Kidney (tissue), 14 donors: Measurements from ENCODE around the gene SPINT3. TPM values are rescaled to one million over a fixed set of nuclear protein-coding genes. Genes with fewer than 3 reads are reported as not detected.

Source experiments
- DNase-seq, 5 donors: peaks; one replicate each; pipeline ENCODE4 v3.0.0-alpha.2; 2013 to 2020
- FAIRE-seq: peaks from 2 replicates; lab custom pipeline; 2012; peaks lifted over from hg19 to GRCh38; lab: Jason Lieb, UNC
- H3K27ac ChIP-seq, 2 donors: one replicate each; pipeline ENCODE4 v1.7.0; 2013; ENCODE audit warnings: low read depth in 2 of 2, low read length in 2 of 2, inconsistent platforms in 1 of 2
- H3K27me3 ChIP-seq: one replicate; pipeline ENCODE4 v1.7.1; 2013; ENCODE audit warnings: low read length, inconsistent platforms; ENCODE audit not compliant: control insufficient read depth, insufficient read depth
- H3K36me3 ChIP-seq, 3 donors: one replicate each; pipeline versions ENCODE4 v1.7.0 to v1.7.1; 2013; ENCODE audit warnings: low read length in 3 of 3, control low read depth in 1 of 3, inconsistent platforms in 1 of 3; ENCODE audit not compliant: insufficient read depth in 3 of 3, control insufficient read depth in 2 of 3
- H3K4me1 ChIP-seq, 3 donors: one replicate each; pipeline versions ENCODE4 v1.7.0 to v1.7.1; 2013; ENCODE audit warnings: low read length in 3 of 3, inconsistent platforms in 1 of 3, low read depth in 1 of 3; ENCODE audit not compliant: control insufficient read depth in 2 of 3, insufficient read depth in 2 of 3
- H3K4me3 ChIP-seq, 3 donors: one replicate each; pipeline versions ENCODE4 v1.7.0 to v1.8.1; 2013; ENCODE audit warnings: low read length in 3 of 3, control low read depth in 1 of 3, inconsistent platforms in 1 of 3
- H3K9ac ChIP-seq, 3 donors: one replicate each; pipeline versions ENCODE4 v1.7.0 to v1.7.1; 2013; ENCODE audit warnings: low read length in 3 of 3, control low read depth in 1 of 3, inconsistent platforms in 1 of 3
- H3K9me3 ChIP-seq, 3 donors: one replicate each; pipeline versions ENCODE4 v1.7.0 to v1.7.1; 2013; ENCODE audit warnings: low read length in 3 of 3, control low read depth in 1 of 3, inconsistent platforms in 1 of 3; ENCODE audit not compliant: control insufficient read depth in 2 of 3, insufficient read depth in 1 of 3
- intact Hi-C: fragments of 100-400 bp; cut with DNase I; formaldehyde crosslinking; loops from one replicate; pipeline ENCODE4 v1.11.1; 2022
- polyA plus RNA-seq: library from polyadenylated mRNA; stranded (reverse); fragments of 350-450 nt; fragmentation: Illumina TruSeq; extraction: RNeasy Lipid Tissue Mini Kit (QIAGEN cat#74804); gene quantifications from one replicate; pipeline ENCODE4 v1.2.3, GENCODE V29; 2014; ENCODE audit warnings: low read depth, low replicate concordance; ENCODE audit not compliant: insufficient read depth
- total RNA-seq: library from RNA; stranded (reverse); fragmentation: NEBNext Ultra II Directional; extraction: Animal tissue kit (Norgen Biotek cat#: 25700); gene quantifications from one replicate; pipeline ENCODE4 v1.2.1, GENCODE V29; 2021
- TF ChIP-seq, protein P1 (sequence below): IDR thresholded peaks from 3 replicates; pipeline ENCODE4 v1.5.1; 2012; ENCODE audit warnings: mild to moderate bottlenecking, moderate library complexity, borderline replicate concordance; ENCODE audit not compliant: insufficient read depth; ENCODE audit errors: extremely low read depth
- donor health status: control.
- donor health status: control.
- donor health status: control.
- donor health status: control.
- donor health status: control.
- donor health status: DM: yes; HTN: yes; CAD: no.
- donor health status: Normal renal cell carcinoma (clear cell type).

Gene SPINT3
- total and polyA plus RNA-seq, 2 donors from 2014 or later, result not detected

DNA sequence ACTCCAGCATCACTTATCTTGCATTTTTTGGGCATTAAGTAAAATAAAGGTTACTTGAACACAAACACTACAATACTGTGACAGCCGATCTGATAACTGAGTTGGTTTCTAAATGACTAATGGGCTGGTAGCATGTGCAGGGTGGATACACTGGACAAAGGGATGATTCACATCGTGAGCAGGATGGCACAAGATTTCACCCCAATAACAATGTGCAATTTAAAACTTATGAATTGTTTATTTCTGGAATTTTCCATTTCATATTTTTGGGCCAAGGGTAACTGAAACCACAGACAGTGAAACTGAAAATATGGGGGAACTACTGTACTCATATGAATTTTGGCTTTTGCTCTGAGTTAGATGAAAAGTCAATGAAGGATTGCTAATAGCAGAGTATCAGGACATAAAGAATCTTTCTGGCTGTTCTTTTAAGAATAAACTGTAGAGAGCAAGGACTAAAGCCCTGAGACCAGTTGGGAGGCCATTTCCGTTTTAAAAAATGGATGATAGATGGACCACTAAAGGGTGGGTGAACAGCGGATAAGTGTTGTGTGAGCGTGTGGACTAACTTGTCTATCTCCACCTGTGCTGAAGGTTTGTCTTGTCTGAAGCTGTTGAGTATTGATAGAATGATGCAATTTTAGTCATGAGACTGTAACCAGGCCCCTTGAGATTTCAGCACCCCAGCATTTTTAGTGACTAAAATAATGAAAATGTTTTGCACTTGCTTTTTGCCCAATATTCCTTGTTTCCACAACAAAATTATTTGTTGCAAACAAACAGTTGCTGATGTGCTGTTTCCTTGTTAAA lies 8.2 kb downstream of the SPINT3 start:
- Histone ChIP-seq H3K4me1 (no peaks in the 10 kb centered on the region), H3K36me3 (no peaks in the 10 kb centered on the region), H3K9me3 (no peaks in the 10 kb centered on the region), H3K27me3 (no peaks in the 10 kb centered on the region), H3K9ac (no peak overlapping the region), H3K27ac (no peak overlapping the region), H3K4me3 (no peak overlapping the region)
- no peak for FAIRE-seq
- no peak for DNase-seq
- intact Hi-C loops, result no loop called here
- TF ChIP-seq, protein P1, sequence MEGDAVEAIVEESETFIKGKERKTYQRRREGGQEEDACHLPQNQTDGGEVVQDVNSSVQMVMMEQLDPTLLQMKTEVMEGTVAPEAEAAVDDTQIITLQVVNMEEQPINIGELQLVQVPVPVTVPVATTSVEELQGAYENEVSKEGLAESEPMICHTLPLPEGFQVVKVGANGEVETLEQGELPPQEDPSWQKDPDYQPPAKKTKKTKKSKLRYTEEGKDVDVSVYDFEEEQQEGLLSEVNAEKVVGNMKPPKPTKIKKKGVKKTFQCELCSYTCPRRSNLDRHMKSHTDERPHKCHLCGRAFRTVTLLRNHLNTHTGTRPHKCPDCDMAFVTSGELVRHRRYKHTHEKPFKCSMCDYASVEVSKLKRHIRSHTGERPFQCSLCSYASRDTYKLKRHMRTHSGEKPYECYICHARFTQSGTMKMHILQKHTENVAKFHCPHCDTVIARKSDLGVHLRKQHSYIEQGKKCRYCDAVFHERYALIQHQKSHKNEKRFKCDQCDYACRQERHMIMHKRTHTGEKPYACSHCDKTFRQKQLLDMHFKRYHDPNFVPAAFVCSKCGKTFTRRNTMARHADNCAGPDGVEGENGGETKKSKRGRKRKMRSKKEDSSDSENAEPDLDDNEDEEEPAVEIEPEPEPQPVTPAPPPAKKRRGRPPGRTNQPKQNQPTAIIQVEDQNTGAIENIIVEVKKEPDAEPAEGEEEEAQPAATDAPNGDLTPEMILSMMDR, result no peak

DNA sequence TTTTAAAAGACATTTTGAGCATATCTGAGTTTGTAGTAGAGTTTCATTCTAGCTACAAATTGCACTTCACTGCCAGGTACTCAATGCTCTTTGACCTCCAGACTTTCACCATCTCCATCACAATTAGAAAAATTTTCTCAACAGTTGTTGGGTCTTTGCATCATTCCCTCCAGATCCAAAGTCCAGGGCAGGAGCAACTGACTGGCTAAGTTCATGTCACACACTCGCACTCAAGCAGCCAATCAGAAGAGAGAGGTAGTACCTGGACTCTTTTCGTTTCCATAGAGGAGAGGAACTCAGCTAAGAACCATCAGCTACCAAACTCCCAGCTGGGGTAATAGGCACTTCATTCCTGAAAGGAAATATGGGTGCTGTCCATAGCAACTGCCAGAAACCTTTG lies 9.0 kb downstream of the SPINT3 start:
- no peak overlapping the region for H3K4me3 ChIP-seq
- H3K27ac ChIP-seq, result no peak overlapping the region
- DNase-seq (no peak), FAIRE-seq (no peak)
- H3K27me3 ChIP-seq, result no peaks in the 10 kb centered on the region
- H3K36me3 ChIP-seq, result no peaks in the 10 kb centered on the region
- H3K9ac ChIP-seq, result no peak overlapping the region
- intact Hi-C loops, result no loop called here
- no peaks in the 10 kb centered on the region for H3K9me3 ChIP-seq
- H3K4me1 ChIP-seq, result no peaks in the 10 kb centered on the region
- TF ChIP-seq, protein P1, result no peak

DNA sequence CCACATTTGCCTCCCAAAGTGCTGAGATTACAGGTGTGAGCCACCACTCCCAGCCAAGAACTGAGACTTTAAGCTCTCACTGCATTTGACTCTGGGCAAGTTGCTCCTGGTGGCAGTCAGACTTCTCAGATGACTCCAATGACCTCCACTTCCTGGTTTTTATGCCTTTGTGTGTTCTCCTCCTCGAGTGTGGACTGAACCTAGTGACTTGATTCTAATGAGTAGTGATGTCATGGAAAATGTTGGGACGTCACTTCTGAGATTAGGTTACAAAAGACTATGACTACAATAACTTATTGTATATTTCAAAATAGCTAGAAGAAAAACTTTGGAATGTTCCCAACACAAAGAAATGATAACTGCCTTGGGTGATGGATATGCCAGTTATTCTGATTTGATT lies 12.0 kb downstream of the SPINT3 start:
- Histone ChIP-seq H3K27me3 (no peaks in the 10 kb centered on the region), H3K4me1 (no peaks in the 10 kb centered on the region), H3K4me3 (no peak overlapping the region), H3K9ac (no peak overlapping the region), H3K9me3 (no peaks in the 10 kb centered on the region), H3K27ac (no peak overlapping the region), H3K36me3 (no peaks in the 10 kb centered on the region)
- TF ChIP-seq, protein P1, result no peak
- DNase-seq, result no peak
- FAIRE-seq, result no peak
- intact Hi-C loops, result no loop called here
